Lower leg skin (tissue), 3 donors: ENCODE measurements around the gene SH3RF2.

Experiments used
- POLR2A ChIP-seq, 2 donors: fragments of 450-650 bp; IDR thresholded peaks; one replicate each; pipeline ENCODE4 v1.6.1; 2016 to 2017; ENCODE audit warnings: antibody characterized with exemption in 2 of 2, mild to moderate bottlenecking in 1 of 2, moderate library complexity in 1 of 2
- TF ChIP-seq, protein P1 (sequence below), 3 donors: fragments of 450-650 bp; IDR thresholded peaks; one replicate each; pipeline ENCODE4 v1.5.1; 2016; ENCODE audit warnings: antibody characterized with exemption in 3 of 3, mild to moderate bottlenecking in 3 of 3, moderate library complexity in 2 of 3

DNA sequence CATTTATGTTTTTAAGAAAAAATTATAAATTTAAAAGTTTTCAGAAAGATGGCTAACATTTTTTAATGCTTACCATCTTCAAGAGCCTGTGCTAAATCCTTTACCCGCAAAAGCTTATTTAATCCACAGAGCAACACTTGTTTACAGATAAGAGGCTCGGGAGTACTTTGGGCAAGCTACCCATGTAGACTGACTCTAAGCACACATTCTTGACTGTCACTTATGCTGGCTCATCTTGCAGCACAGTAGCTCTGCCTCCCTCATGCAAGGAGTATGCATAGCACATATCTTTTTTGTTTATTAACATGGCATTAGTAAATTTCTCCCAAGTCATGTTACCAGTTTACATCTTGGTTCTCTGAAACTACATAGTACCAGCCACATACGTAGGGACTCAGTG lies 14.7 kb downstream of the SH3RF2 start:
- TF ChIP-seq, protein P1, sequence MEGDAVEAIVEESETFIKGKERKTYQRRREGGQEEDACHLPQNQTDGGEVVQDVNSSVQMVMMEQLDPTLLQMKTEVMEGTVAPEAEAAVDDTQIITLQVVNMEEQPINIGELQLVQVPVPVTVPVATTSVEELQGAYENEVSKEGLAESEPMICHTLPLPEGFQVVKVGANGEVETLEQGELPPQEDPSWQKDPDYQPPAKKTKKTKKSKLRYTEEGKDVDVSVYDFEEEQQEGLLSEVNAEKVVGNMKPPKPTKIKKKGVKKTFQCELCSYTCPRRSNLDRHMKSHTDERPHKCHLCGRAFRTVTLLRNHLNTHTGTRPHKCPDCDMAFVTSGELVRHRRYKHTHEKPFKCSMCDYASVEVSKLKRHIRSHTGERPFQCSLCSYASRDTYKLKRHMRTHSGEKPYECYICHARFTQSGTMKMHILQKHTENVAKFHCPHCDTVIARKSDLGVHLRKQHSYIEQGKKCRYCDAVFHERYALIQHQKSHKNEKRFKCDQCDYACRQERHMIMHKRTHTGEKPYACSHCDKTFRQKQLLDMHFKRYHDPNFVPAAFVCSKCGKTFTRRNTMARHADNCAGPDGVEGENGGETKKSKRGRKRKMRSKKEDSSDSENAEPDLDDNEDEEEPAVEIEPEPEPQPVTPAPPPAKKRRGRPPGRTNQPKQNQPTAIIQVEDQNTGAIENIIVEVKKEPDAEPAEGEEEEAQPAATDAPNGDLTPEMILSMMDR (IDR thresholded peaks at IDR 0.05): no peak
- no peak for TF ChIP-seq POLR2A (IDR thresholded peaks at IDR 0.05)
